Urinary bladder (tissue), 4 donors: Measurements from ENCODE around the gene RREB1. TPM values are rescaled to one million over a fixed set of nuclear protein-coding genes. Genes with fewer than 3 reads are reported as not detected.

ENCODE experiments used
- DNase-seq: peaks from one replicate; pipeline ENCODE4 v3.0.0-alpha.2; 2015; ENCODE audit errors: extremely low spot score
- H3K27ac ChIP-seq: one replicate; pipeline ENCODE4 v1.5.1; 2013; ENCODE audit warnings: low read depth, mild to moderate bottlenecking, moderate library complexity
- H3K36me3 ChIP-seq: one replicate; pipeline ENCODE4 v1.6.1; 2013; ENCODE audit warnings: mild to moderate bottlenecking, moderate library complexity; ENCODE audit not compliant: insufficient read depth
- H3K4me1 ChIP-seq: one replicate; pipeline ENCODE4 v1.6.1; 2013; ENCODE audit warnings: mild to moderate bottlenecking, moderate library complexity; ENCODE audit not compliant: insufficient read depth
- H3K4me3 ChIP-seq: one replicate; pipeline ENCODE4 v1.5.1; 2013; ENCODE audit warnings: low read depth, low read length
- WGBS: extraction: QIAGEN DNeasy Blood & Tissue Kit; methylation state at CpG from one replicate; pipeline ENCODE4 v1.1.7; 2013; 5-methylcytosine and 5-hydroxymethylcytosine counted together
- polyA plus RNA-seq: library from polyadenylated mRNA; stranded (reverse); fragments of 200-250 nt; gene quantifications from one replicate; pipeline ENCODE4 v1.2.3, GENCODE V29; 2013
- total RNA-seq: library from RNA; depleted of rRNA; stranded (reverse); fragments of >200 nt; gene quantifications from one replicate; pipeline ENCODE4 v1.2.3, GENCODE V29; 2014
- donor health status: healthy with polysubstance abuse.
- donor health status: healthy.

RREB1 gene
- total and polyA plus RNA-seq, 2 donors: 10.8 to 25.9 TPM

DNA sequence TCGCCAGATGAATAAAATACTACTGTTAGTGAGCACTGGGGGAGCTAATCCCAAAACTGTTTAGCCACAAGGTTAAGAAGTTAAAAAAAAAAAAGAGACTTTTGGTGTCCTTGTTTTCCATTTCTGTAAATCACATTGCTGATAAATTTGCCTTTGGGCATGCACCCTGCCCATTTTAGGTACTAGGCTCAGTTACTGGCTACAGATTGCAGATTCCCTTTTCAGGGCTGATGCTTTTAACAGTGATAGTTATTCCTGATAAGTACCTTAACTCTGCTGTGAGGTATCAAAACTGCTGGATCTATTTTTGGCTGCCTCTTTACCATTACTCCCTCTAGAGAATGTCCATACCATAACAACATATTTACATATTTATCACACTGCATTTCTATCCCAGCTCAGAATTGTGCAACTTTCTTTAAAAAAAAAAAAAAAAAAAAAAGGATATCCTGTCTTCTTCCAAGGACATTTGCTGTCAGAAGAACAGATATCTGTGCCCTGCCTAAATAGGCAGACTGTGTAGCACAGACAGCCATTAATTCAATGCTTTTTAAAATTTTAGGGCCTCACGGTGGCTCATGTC is 110.7 kb downstream of the RREB1 start:
- H3K36me3 ChIP-seq: no peaks in the 10 kb centered on the region
- no peak overlapping the region for H3K27ac ChIP-seq
- H3K4me1 ChIP-seq: no peaks in the 10 kb centered on the region
- H3K4me3 ChIP-seq: no peak overlapping the region
- WGBS: 88% methylated on average over 2 of the region's 2 CpGs
- no peak for DNase-seq

DNA sequence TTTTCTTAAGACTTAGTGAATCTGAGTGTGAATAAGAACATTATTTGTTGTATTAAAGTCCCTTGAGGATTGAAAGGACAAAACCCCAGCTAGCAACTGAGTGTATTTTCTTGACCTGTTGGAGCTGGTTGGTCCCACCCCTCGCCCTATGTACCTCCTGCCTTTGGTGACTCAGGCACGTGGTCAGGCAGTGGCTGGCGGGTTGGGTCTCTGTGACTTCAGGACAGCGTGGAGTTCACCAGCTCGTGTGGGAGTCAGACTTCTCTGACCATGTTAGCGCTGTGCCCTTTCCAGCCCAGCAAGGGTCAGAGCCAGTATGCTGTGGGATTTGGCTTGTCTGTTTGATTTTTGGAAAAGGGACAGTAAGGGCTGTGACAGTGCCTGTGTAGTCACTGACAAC is 111.5 kb downstream of the RREB1 start:
- no peaks in the 10 kb centered on the region for H3K36me3 ChIP-seq
- no peak overlapping the region for H3K4me3 ChIP-seq
- H3K27ac ChIP-seq: peak overlapping the region; percentile 42
- no peaks in the 10 kb centered on the region for H3K4me1 ChIP-seq
- 80% methylated on average over 6 of the region's 6 CpGs for WGBS
- DNase-seq: no peak

GRCh38 chr6:7222197-7222596 is 114.4 kb downstream of the RREB1 start:
- WGBS: 85% methylated on average over 5 of the region's 5 CpGs

GRCh38 chr6:7224731-7225130 is 117.0 kb downstream of the RREB1 start:
- Histone ChIP-seq H3K36me3 (peaks cover 4% of the 10 kb centered on the region), H3K4me1 (no peaks in the 10 kb centered on the region), H3K27ac (no peak overlapping the region), H3K4me3 (no peak overlapping the region)
- no peak for DNase-seq
- WGBS: 71% methylated on average over 9 of the region's 9 CpGs

More at GRCh38 chr6:7222197-7222596, 114.4 kb downstream of the RREB1 start:
- H3K4me1 ChIP-seq: no peaks in the 10 kb centered on the region
- H3K27ac ChIP-seq: no peak overlapping the region
- H3K4me3 ChIP-seq: no peak overlapping the region
- DNase-seq: no peak
- peaks cover 4% of the 10 kb centered on the region for H3K36me3 ChIP-seq

DNA sequence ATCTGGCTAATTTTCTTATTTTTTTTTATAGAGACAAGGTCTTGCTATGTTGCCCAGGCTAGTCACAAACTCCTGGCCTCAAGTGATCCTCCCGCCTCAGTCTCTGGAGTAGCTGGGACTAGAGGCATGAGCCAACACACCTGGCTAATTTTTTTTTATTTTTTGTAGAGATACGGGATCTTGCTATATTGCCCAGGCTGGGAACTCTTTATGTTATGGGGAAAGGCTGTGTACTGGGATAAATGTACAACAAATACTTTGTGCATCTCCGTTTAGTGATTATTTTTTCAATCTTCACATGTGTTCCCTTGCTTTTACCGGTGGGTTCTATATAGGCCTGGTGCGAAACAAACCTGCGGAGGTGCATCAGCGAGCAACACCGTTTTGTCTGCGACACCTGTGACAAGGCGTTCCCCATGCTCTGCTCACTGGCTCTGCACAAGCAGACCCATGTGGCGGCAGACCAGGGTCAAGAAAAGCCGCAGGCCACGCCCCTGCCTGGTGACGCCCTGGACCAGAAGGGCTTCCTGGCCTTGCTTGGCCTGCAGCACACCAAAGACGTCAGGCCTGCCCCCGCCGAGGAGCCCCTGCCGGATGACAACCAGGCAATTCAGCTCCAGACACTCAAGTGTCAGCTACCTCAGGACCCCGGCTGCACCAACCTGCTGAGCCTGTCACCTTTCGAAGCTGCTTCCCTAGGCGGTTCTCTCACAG is 121.1 kb downstream of the RREB1 start:
- H3K36me3 ChIP-seq: peaks cover 8% of the 10 kb centered on the region
- no peak for DNase-seq
- no peak overlapping the region for H3K27ac ChIP-seq
- H3K4me3 ChIP-seq: no peak overlapping the region
- no peaks in the 10 kb centered on the region for H3K4me1 ChIP-seq
- 92% methylated on average over 21 of the region's 21 CpGs for WGBS

DNA sequence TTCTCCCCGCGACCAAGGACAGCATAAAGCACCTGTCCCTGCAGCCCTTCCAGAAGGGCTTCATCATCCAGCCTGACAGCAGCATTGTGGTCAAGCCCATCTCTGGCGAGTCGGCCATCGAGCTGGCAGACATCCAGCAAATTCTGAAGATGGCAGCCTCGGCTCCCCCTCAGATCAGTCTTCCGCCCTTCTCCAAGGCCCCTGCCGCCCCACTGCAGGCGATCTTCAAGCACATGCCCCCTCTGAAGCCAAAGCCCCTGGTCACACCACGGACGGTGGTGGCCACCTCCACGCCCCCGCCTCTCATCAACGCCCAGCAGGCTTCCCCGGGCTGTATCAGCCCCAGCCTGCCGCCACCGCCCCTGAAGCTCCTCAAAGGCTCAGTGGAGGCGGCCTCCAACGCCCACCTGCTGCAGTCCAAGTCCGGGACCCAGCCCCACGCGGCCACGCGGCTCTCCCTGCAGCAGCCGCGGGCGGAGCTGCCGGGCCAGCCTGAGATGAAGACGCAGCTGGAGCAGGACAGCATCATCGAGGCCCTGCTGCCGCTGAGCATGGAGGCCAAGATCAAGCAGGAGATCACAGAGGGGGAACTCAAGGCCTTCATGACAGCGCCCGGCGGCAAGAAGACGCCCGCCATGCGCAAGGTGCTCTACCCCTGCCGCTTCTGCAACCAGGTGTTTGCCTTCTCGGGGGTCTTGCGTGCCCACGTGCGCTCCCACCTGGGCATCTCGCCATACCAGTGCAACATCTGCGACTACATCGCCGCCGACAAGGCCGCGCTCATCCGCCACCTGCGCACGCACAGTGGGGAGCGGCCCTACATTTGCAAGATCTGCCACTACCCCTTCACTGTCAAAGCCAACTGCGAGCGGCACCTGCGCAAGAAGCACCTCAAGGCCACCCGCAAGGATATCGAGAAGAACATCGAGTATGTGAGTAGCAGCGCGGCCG is 121.9 kb downstream of the RREB1 start:
- DNase-seq: no peak
- 93% methylated on average over 62 of the region's 62 CpGs for WGBS
- Histone ChIP-seq H3K4me1 (no peaks in the 10 kb centered on the region), H3K4me3 (no peak overlapping the region), H3K27ac (no peak overlapping the region), H3K36me3 (peaks cover 8% of the 10 kb centered on the region)

DNA sequence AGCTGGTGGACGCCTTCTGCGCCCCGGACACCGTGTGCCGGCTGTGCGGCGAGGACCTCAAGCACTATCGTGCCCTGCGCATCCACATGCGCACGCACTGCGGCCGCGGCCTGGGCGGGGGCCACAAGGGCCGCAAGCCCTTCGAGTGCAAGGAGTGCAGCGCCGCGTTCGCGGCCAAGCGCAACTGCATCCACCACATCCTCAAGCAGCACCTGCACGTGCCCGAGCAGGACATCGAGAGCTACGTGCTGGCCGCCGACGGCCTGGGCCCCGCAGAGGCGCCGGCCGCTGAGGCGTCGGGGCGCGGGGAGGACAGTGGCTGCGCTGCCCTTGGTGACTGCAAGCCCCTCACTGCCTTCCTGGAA is 122.5 kb downstream of the RREB1 start:
- H3K4me1 ChIP-seq: no peaks in the 10 kb centered on the region
- H3K36me3 ChIP-seq: peaks cover 8% of the 10 kb centered on the region
- WGBS: 96% methylated on average over 39 of the region's 39 CpGs
- H3K4me3 ChIP-seq: no peak overlapping the region
- no peak for DNase-seq
- H3K27ac ChIP-seq: no peak overlapping the region

GRCh38 chr6:7230956-7231713 is 123.4 kb downstream of the RREB1 start:
- no peak for DNase-seq
- Histone ChIP-seq H3K4me3 (no peak overlapping the region), H3K4me1 (no peaks in the 10 kb centered on the region), H3K36me3 (peaks cover 8% of the 10 kb centered on the region), H3K27ac (no peak overlapping the region)
- WGBS: 96% methylated on average over 37 of the region's 37 CpGs

DNA sequence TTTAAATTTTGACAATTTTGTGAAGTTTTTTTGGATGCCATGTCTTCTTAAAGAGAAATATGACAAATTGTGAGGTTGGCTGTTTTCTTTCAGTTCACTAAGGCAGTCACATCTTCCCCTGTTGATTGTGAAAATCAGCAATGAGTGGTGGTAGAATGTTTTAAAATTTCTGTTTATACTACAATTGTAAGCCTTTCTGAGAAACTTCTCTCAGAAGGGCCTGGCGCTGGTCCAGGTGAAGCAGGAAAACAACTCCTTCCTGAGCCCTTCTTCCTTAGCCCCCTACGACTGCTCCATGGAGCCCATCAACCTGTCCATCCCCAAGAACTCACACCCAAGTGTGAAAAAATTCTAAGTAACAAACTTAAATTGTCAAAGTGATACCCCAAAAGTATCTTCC is 124.6 kb downstream of the RREB1 start:
- no peak overlapping the region for H3K4me3 ChIP-seq
- 66% methylated on average over 2 of the region's 2 CpGs for WGBS
- H3K36me3 ChIP-seq: peaks cover 4% of the 10 kb centered on the region
- no peaks in the 10 kb centered on the region for H3K4me1 ChIP-seq
- DNase-seq: no peak
- H3K27ac ChIP-seq: no peak overlapping the region

- H3K27ac ChIP-seq: no peak overlapping the region
- no peak overlapping the region for H3K4me3 ChIP-seq
- peaks cover 4% of the 10 kb centered on the region for H3K36me3 ChIP-seq
- DNase-seq: no peak
- 93% methylated on average over 3 of the region's 3 CpGs for WGBS
- H3K4me1 ChIP-seq: no peaks in the 10 kb centered on the region
Measured at GRCh38 chr6:7234547-7234946, 126.8 kb downstream of the RREB1 start.

GRCh38 chr6:7235712-7236305 is 128.0 kb downstream of the RREB1 start:
- Histone ChIP-seq H3K36me3 (peaks cover 3% of the 10 kb centered on the region), H3K4me3 (no peak overlapping the region), H3K4me1 (no peaks in the 10 kb centered on the region), H3K27ac (peak overlapping the region; percentile 2)
- WGBS: 67% methylated on average over 9 of the region's 9 CpGs
- no peak for DNase-seq

DNA sequence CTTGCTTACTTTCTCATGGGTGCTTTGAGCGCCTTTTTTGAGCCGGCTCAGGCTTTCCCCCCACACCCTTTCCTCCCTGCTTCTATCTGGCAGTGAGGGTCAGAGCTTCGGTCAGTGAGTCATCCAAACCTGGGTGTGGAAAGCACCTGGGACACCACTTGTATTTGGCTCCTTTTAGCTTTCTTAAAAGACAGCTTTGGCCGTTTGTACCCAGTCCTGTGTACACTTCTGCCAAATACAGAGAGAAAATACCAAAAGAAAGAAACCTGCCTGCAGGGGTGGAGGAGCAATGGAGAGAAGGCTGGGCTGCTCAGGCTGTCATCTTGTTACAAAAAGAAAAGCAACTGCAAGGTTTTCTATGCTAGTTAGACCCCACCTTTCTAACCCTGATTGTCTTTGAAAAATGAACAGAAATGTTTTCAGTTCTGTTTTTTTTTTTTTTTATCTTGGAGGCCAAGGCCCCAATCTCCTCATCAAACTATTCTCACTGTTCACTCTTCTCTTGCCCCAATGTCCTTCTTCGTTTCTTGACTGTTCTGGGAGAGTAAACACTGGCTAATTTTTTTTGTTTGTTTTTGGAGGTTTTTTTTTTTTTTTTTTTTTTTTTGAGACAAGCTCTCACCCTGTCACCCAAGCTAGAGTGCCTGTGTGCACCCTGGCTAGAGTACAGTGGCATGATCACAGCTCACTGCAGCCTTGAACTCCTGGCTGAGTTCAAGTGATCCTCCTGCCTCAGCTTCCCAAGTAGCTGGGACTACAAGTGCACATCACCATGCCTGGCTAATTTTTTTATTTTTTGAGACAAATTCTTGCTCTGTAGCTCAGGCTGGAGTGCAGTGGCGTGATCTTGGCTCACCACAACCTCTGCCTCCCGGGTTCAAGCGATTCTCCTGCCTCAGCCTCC is 128.8 kb downstream of the RREB1 start:
- Histone ChIP-seq H3K27ac (no peak overlapping the region), H3K4me1 (no peaks in the 10 kb centered on the region), H3K4me3 (no peak overlapping the region), H3K36me3 (no peaks in the 10 kb centered on the region)
- DNase-seq: no peak
- 72% methylated on average over 8 of the region's 8 CpGs for WGBS
